Measurements from ENCODE around the gene IMMP2L. TPM values are rescaled to one million over a fixed set of nuclear protein-coding genes. Genes with fewer than 3 reads are reported as not detected.

The IMMP2L gene
- total and polyA plus RNA-seq, 4 donors = 7.3 to 21.1 (median 12.4) TPM

DNA sequence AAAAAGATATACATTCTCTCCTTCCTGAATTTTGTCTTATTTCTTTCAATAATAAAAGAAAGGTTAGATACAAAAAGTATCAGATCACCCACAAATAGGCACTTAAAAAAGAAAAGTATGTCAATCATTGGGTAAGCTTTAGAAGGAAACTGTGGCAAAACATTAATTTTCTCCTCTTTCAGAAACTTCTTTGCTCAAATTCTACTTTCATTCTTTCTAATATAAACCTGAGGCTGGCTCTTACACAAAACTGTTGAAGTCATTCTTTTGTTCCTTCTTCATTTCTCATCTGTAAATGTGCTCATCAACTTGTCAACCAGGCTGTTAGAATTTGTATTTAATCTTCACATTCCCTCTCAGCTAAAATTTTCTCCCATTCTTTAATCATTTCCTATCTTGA is 346.7 kb downstream of the IMMP2L start:
- no peaks in the 10 kb centered on the region for H3K4me1 ChIP-seq (ENCODE audit: control insufficient read depth in 4 of 4, insufficient read depth in 4 of 4, low read length in 3 of 4)
- H3K27ac ChIP-seq (ENCODE audit: low read depth in 1 of 2, low read length in 2 of 2) = no peak overlapping the region
- H3K27me3 ChIP-seq (ENCODE audit: control insufficient read depth in 4 of 4, insufficient read depth in 4 of 4, low read length in 3 of 4) = no peaks in the 10 kb centered on the region
- no peaks in the 10 kb centered on the region for H3K36me3 ChIP-seq (ENCODE audit: control insufficient read depth in 4 of 4, insufficient read depth in 3 of 4, low read depth in 1 of 4, low read length in 3 of 4)
- TF ChIP-seq, protein P1, sequence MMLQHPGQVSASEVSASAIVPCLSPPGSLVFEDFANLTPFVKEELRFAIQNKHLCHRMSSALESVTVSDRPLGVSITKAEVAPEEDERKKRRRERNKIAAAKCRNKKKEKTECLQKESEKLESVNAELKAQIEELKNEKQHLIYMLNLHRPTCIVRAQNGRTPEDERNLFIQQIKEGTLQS (IDR thresholded peaks at IDR 0.05) = no peak
- TF ChIP-seq FOXA1 (IDR thresholded peaks at IDR 0.05) (no peak), GABPA (IDR thresholded peaks at IDR 0.05 in 1 of 2, conservative IDR thresholded peaks at IDR 0.05 in 1 of 2) (no peak), SP1 (IDR thresholded peaks at IDR 0.05) (no peak), FOXA2 (IDR thresholded peaks at IDR 0.05) (no peak), JUND (IDR thresholded peaks at IDR 0.05) (no peak), NR2F2 (IDR thresholded peaks at IDR 0.05) (no peak), HNF4G (IDR thresholded peaks at IDR 0.05) (no peak), EGR1 (IDR thresholded peaks at IDR 0.05; ENCODE audit: low read depth in 2 of 2) (no peak), HNF4A (conservative IDR thresholded peaks at IDR 0.05) (no peak), RXRA (IDR thresholded peaks at IDR 0.05) (no peak), YY1 (IDR thresholded peaks at IDR 0.05) (no peak)
- TF ChIP-seq, protein P2, sequence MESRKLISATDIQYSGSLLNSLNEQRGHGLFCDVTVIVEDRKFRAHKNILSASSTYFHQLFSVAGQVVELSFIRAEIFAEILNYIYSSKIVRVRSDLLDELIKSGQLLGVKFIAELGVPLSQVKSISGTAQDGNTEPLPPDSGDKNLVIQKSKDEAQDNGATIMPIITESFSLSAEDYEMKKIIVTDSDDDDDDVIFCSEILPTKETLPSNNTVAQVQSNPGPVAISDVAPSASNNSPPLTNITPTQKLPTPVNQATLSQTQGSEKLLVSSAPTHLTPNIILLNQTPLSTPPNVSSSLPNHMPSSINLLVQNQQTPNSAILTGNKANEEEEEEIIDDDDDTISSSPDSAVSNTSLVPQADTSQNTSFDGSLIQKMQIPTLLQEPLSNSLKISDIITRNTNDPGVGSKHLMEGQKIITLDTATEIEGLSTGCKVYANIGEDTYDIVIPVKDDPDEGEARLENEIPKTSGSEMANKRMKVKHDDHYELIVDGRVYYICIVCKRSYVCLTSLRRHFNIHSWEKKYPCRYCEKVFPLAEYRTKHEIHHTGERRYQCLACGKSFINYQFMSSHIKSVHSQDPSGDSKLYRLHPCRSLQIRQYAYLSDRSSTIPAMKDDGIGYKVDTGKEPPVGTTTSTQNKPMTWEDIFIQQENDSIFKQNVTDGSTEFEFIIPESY (IDR thresholded peaks at IDR 0.05) = no peak
- TF ChIP-seq, protein P3, sequence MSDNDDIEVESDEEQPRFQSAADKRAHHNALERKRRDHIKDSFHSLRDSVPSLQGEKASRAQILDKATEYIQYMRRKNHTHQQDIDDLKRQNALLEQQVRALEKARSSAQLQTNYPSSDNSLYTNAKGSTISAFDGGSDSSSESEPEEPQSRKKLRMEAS (IDR thresholded peaks at IDR 0.05) = no peak
- TF ChIP-seq, protein P4, sequence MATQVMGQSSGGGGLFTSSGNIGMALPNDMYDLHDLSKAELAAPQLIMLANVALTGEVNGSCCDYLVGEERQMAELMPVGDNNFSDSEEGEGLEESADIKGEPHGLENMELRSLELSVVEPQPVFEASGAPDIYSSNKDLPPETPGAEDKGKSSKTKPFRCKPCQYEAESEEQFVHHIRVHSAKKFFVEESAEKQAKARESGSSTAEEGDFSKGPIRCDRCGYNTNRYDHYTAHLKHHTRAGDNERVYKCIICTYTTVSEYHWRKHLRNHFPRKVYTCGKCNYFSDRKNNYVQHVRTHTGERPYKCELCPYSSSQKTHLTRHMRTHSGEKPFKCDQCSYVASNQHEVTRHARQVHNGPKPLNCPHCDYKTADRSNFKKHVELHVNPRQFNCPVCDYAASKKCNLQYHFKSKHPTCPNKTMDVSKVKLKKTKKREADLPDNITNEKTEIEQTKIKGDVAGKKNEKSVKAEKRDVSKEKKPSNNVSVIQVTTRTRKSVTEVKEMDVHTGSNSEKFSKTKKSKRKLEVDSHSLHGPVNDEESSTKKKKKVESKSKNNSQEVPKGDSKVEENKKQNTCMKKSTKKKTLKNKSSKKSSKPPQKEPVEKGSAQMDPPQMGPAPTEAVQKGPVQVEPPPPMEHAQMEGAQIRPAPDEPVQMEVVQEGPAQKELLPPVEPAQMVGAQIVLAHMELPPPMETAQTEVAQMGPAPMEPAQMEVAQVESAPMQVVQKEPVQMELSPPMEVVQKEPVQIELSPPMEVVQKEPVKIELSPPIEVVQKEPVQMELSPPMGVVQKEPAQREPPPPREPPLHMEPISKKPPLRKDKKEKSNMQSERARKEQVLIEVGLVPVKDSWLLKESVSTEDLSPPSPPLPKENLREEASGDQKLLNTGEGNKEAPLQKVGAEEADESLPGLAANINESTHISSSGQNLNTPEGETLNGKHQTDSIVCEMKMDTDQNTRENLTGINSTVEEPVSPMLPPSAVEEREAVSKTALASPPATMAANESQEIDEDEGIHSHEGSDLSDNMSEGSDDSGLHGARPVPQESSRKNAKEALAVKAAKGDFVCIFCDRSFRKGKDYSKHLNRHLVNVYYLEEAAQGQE (IDR thresholded peaks at IDR 0.05) = no peak
- no peak overlapping the region for H3K9ac ChIP-seq (ENCODE audit: low read depth in 1 of 2, low read length in 2 of 2)
- no peak for DNase-seq (ENCODE audit: low spot score)
- no peak overlapping the region for H3K4me3 ChIP-seq (ENCODE audit: low read depth in 1 of 3, low read length in 3 of 3)
- H3K9me3 ChIP-seq (ENCODE audit: control insufficient read depth in 4 of 4, low read length in 3 of 4) = no peaks in the 10 kb centered on the region

DNA sequence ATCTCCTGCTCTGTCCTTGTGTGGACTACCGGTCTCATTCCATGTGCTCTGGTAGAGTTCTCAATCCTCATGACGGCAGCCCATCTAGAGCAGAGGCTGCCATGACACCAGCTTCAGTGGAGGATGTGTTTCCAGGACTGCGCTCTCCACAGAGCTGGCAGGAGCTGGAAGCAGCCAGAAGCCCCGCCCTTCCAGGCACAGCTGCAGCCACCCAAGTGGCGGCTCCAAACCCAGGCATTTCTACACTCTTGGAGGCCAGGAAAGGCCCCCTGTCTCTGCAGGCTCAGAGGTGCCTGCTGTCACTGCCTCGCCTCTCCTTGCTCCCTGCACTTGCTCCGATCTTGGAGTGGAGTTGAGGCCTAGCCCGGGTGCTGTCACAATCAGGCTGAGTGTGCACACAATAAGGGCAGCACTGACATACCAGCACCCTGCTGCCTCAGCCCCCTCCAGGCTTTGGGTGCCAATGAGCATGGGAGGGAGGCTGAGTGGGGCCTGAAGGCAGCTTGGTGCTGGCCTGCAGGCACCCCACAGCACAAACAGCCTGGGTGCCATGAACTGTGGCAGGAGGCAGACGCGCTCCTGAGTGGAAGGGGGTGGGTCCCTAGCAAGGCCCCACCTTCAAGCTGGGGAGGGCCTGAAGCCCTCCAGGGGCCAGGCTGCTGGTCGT is 349.3 kb downstream of the IMMP2L start:
- no peak for TF ChIP-seq YY1 (IDR thresholded peaks at IDR 0.05)
- no peak for TF ChIP-seq JUND (IDR thresholded peaks at IDR 0.05)
- TF ChIP-seq RXRA (IDR thresholded peaks at IDR 0.05) = no peak
- TF ChIP-seq, protein P3 (IDR thresholded peaks at IDR 0.05) = no peak
- TF ChIP-seq NR2F2 (IDR thresholded peaks at IDR 0.05) = no peak
- no peak for TF ChIP-seq TAF1 (conservative IDR thresholded peaks at IDR 0.05)
- TF ChIP-seq FOXA1 (IDR thresholded peaks at IDR 0.05) = no peak
- TF ChIP-seq HNF4A (conservative IDR thresholded peaks at IDR 0.05) = no peak
- no peak for TF ChIP-seq HNF4G (IDR thresholded peaks at IDR 0.05)
- TF ChIP-seq, protein P2 (IDR thresholded peaks at IDR 0.05) = no peak
- TF ChIP-seq, protein P1 (IDR thresholded peaks at IDR 0.05) = no peak
- TF ChIP-seq GABPA (IDR thresholded peaks at IDR 0.05 in 1 of 2, conservative IDR thresholded peaks at IDR 0.05 in 1 of 2) = no peak
- no peak for TF ChIP-seq FOXA2 (IDR thresholded peaks at IDR 0.05)
- Histone ChIP-seq H3K4me3 (ENCODE audit: low read depth in 1 of 3, low read length in 3 of 3) (no peak overlapping the region), H3K4me1 (ENCODE audit: control insufficient read depth in 4 of 4, insufficient read depth in 4 of 4, low read length in 3 of 4) (no peaks in the 10 kb centered on the region), H3K9ac (ENCODE audit: low read depth in 1 of 2, low read length in 2 of 2) (no peak overlapping the region), H3K9me3 (ENCODE audit: control insufficient read depth in 4 of 4, low read length in 3 of 4) (no peaks in the 10 kb centered on the region), H3K27me3 (ENCODE audit: control insufficient read depth in 4 of 4, insufficient read depth in 4 of 4, low read length in 3 of 4) (no peaks in the 10 kb centered on the region), H3K27ac (ENCODE audit: low read depth in 1 of 2, low read length in 2 of 2) (no peak overlapping the region), H3K36me3 (ENCODE audit: control insufficient read depth in 4 of 4, insufficient read depth in 3 of 4, low read depth in 1 of 4, low read length in 3 of 4) (no peaks in the 10 kb centered on the region)
- no peak for DNase-seq (ENCODE audit: low spot score)
- 98% methylated on average over 11 of the region's 11 CpGs for WGBS

Data from liver (tissue), 9 donors.